ENCODE results near the gene TREX2. TPM values are rescaled to one million over a fixed set of nuclear protein-coding genes. Genes with fewer than 3 reads are reported as not detected.

TREX2 gene
- total and polyA plus RNA-seq, 10 of the 15 experiments (the other 5 are each of a cell fraction or from before 2014, with no cell fraction given): 0.09 to 0.97 (median 0.60) TPM; not detected in 3

GRCh38 chrX:153434801-153435200 lies 11.1 kb downstream of the TREX2 start (continued):
- TF ChIP-seq, protein P1, sequence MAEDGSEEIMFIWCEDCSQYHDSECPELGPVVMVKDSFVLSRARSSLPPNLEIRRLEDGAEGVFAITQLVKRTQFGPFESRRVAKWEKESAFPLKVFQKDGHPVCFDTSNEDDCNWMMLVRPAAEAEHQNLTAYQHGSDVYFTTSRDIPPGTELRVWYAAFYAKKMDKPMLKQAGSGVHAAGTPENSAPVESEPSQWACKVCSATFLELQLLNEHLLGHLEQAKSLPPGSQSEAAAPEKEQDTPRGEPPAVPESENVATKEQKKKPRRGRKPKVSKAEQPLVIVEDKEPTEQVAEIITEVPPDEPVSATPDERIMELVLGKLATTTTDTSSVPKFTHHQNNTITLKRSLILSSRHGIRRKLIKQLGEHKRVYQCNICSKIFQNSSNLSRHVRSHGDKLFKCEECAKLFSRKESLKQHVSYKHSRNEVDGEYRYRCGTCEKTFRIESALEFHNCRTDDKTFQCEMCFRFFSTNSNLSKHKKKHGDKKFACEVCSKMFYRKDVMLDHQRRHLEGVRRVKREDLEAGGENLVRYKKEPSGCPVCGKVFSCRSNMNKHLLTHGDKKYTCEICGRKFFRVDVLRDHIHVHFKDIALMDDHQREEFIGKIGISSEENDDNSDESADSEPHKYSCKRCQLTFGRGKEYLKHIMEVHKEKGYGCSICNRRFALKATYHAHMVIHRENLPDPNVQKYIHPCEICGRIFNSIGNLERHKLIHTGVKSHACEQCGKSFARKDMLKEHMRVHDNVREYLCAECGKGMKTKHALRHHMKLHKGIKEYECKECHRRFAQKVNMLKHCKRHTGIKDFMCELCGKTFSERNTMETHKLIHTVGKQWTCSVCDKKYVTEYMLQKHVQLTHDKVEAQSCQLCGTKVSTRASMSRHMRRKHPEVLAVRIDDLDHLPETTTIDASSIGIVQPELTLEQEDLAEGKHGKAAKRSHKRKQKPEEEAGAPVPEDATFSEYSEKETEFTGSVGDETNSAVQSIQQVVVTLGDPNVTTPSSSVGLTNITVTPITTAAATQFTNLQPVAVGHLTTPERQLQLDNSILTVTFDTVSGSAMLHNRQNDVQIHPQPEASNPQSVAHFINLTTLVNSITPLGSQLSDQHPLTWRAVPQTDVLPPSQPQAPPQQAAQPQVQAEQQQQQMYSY (CRISPR knock-in tag; IDR thresholded peaks at IDR 0.05): no peak
- TF ChIP-seq CHD1 (IDR thresholded peaks at IDR 0.05; ENCODE audit: low read depth, low read length): no peak
- TF ChIP-seq SIX5 (IDR thresholded peaks at IDR 0.05; ENCODE audit: low read depth, low read length, severe bottlenecking): no peak

GRCh38 chrX:153433781-153434285 lies 12.0 kb downstream of the TREX2 start:
- RAD21 ChIA-PET (ENCODE audit: unreplicated experiment): no interaction called here
- Histone ChIP-seq H3K4me3 (no peak overlapping the region), H3K4me2 (ENCODE audit: control insufficient read depth, insufficient read depth) (no peak overlapping the region), H3K79me2 (ENCODE audit: control insufficient read depth, insufficient read depth, low read length) (no peaks in the 10 kb centered on the region), H3K27me3 (replicated peaks in 1 of 2; ENCODE audit: control insufficient read depth in 2 of 2, insufficient read depth in 2 of 2, low read length in 1 of 2) (no peaks in the 10 kb centered on the region), H4K20me1 (ENCODE audit: control insufficient read depth, insufficient read depth) (no peaks in the 10 kb centered on the region), H3K4me1 (ENCODE audit: control insufficient read depth, insufficient read depth, low read length) (no peaks in the 10 kb centered on the region), H2AFZ (ENCODE audit: control insufficient read depth, low read depth, low read length) (no peak overlapping the region), H3K9me3 (replicated peaks; ENCODE audit: control insufficient read depth, insufficient read depth, low read length) (no peaks in the 10 kb centered on the region; the same call in 2 of the 3 replicates), H3K36me3 (ENCODE audit: control insufficient read depth in 2 of 2, insufficient read depth in 2 of 2, low read length in 1 of 2) (no peaks in the 10 kb centered on the region), H3K27ac (ENCODE audit: control insufficient read depth, insufficient read depth) (no peak overlapping the region), H3K9ac (ENCODE audit: control insufficient read depth, insufficient read depth, low read length) (no peak overlapping the region)
- in situ Hi-C loops (cut with MboI) (no loop called here), intact Hi-C loops (cut with micrococcal nuclease; ENCODE audit: unreplicated experiment) (no loop called here)
- CTCF ChIA-PET: no interaction called here
- no peak for FAIRE-seq
- no peak for DNase-seq (ENCODE audit: low read depth, low spot score)
- no peak for ATAC-seq
- WGBS (ENCODE audit: insufficient coverage, insufficient replicate concordance, low lambda C conversion rate, missing lambda C conversion rate): 51% methylated on average over 16 of the region's 17 CpGs
- POLR2A ChIA-PET: no interaction called here
- TF ChIP-seq, protein P2, sequence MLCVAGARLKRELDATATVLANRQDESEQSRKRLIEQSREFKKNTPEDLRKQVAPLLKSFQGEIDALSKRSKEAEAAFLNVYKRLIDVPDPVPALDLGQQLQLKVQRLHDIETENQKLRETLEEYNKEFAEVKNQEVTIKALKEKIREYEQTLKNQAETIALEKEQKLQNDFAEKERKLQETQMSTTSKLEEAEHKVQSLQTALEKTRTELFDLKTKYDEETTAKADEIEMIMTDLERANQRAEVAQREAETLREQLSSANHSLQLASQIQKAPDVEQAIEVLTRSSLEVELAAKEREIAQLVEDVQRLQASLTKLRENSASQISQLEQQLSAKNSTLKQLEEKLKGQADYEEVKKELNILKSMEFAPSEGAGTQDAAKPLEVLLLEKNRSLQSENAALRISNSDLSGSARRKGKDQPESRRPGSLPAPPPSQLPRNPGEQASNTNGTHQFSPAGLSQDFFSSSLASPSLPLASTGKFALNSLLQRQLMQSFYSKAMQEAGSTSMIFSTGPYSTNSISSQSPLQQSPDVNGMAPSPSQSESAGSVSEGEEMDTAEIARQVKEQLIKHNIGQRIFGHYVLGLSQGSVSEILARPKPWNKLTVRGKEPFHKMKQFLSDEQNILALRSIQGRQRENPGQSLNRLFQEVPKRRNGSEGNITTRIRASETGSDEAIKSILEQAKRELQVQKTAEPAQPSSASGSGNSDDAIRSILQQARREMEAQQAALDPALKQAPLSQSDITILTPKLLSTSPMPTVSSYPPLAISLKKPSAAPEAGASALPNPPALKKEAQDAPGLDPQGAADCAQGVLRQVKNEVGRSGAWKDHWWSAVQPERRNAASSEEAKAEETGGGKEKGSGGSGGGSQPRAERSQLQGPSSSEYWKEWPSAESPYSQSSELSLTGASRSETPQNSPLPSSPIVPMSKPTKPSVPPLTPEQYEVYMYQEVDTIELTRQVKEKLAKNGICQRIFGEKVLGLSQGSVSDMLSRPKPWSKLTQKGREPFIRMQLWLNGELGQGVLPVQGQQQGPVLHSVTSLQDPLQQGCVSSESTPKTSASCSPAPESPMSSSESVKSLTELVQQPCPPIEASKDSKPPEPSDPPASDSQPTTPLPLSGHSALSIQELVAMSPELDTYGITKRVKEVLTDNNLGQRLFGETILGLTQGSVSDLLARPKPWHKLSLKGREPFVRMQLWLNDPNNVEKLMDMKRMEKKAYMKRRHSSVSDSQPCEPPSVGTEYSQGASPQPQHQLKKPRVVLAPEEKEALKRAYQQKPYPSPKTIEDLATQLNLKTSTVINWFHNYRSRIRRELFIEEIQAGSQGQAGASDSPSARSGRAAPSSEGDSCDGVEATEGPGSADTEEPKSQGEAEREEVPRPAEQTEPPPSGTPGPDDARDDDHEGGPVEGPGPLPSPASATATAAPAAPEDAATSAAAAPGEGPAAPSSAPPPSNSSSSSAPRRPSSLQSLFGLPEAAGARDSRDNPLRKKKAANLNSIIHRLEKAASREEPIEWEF (IDR thresholded peaks at IDR 0.05; ENCODE audit: insufficient replicate concordance, low read depth, low read length): no peak
- TF ChIP-seq CHD2 (IDR thresholded peaks at IDR 0.05; ENCODE audit: borderline replicate concordance, low read depth, low read length) (no peak), RFX5 (IDR thresholded peaks at IDR 0.05; ENCODE audit: low read depth, low read length) (no peak), STAT3 (IDR thresholded peaks at IDR 0.05; ENCODE audit: low read depth, low read length) (no peak), MXI1 (IDR thresholded peaks at IDR 0.05; ENCODE audit: low read depth, low read length) (no peak), ATF3 (IDR thresholded peaks at IDR 0.05; ENCODE audit: borderline replicate concordance, extremely low read depth, low read depth, low read length) (no peak), BCL11A (IDR thresholded peaks at IDR 0.05; ENCODE audit: low read depth, low read length) (no peak), SUZ12 (IDR thresholded peaks at IDR 0.05; ENCODE audit: unreplicated experiment) (no peak), SMAD5 (IDR thresholded peaks at IDR 0.05; ENCODE audit: low read depth) (no peak)
- TF ChIP-seq, protein P3, sequence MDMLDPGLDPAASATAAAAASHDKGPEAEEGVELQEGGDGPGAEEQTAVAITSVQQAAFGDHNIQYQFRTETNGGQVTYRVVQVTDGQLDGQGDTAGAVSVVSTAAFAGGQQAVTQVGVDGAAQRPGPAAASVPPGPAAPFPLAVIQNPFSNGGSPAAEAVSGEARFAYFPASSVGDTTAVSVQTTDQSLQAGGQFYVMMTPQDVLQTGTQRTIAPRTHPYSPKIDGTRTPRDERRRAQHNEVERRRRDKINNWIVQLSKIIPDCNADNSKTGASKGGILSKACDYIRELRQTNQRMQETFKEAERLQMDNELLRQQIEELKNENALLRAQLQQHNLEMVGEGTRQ (IDR thresholded peaks at IDR 0.05; ENCODE audit: borderline replicate concordance, low read depth, low read length): no peak
- no TSS peak for BruUV-seq (replicated peaks)
- SMC1A ChIA-PET (ENCODE audit: uncharacterized antibody, unreplicated experiment): no interaction called here
